C4-2B (cell line): ENCODE measurements around the gene MED25.

Experiments used
- H3K27ac ChIP-seq: fragments of 450-650 bp; 2 replicates; pipeline ENCODE4 v1.5.1; 2017
- ZFX ChIP-seq: fragments of 450-650 bp; IDR thresholded peaks from 2 replicates; pipeline ENCODE4 v1.6.1; 2017
- TF ChIP-seq, protein P1 (sequence below): fragments of 450-650 bp; conservative IDR thresholded peaks from 2 replicates; pipeline ENCODE4 v1.5.1; 2017; ENCODE audit warnings: mild to moderate bottlenecking

Gene MED25

DNA sequence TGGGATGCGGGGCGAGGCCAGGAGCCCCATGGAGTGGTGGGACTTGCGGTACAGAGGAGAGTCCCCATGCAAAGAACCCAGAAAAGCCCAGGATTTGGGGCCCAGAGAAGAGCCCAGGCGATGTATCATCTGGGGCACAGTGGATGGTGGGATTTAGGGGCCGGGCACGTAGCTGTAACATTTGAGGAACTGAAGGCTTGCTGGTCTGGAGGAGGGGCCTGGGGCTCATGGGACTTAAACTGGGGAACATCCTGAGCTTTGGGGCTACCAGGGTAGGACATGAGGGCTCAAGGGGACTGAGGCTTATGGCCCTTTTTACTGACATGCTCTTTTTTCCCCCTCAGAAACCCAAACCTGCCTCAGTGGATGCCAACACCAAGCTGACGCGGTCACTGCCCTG is 13.5 kb downstream of the MED25 start:
- TF ChIP-seq ZFX, result no peak
- TF ChIP-seq, protein P1, sequence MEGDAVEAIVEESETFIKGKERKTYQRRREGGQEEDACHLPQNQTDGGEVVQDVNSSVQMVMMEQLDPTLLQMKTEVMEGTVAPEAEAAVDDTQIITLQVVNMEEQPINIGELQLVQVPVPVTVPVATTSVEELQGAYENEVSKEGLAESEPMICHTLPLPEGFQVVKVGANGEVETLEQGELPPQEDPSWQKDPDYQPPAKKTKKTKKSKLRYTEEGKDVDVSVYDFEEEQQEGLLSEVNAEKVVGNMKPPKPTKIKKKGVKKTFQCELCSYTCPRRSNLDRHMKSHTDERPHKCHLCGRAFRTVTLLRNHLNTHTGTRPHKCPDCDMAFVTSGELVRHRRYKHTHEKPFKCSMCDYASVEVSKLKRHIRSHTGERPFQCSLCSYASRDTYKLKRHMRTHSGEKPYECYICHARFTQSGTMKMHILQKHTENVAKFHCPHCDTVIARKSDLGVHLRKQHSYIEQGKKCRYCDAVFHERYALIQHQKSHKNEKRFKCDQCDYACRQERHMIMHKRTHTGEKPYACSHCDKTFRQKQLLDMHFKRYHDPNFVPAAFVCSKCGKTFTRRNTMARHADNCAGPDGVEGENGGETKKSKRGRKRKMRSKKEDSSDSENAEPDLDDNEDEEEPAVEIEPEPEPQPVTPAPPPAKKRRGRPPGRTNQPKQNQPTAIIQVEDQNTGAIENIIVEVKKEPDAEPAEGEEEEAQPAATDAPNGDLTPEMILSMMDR, result no peak
- H3K27ac ChIP-seq, result no peak overlapping the region

DNA sequence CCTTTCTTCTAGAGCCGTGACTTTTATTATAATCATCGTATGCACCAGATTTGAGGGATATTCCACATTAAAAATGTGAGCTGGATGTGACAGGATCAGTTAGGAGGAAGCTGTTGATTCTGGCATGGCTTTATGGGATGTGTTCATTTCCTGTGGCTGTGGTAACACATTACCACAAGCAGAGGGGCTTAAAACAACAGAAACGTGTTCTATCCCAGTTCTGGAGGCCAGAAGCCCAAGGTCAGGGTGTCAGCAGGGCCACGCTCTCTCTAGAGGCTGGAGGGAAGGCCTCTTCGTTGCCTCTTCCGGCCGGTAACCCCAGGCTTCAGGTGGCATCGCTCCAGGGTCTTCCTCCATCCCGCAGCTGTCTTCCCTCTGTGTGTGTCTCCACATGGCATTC is 14.5 kb downstream of the MED25 start:
- TF ChIP-seq, protein P1, result no peak
- no peak for TF ChIP-seq ZFX
- no peak overlapping the region for H3K27ac ChIP-seq

GRCh38 chr19:49833599-49833998 is 15.5 kb downstream of the MED25 start:
- no peak overlapping the region for H3K27ac ChIP-seq
- TF ChIP-seq, protein P1, result no peak
- no peak for TF ChIP-seq ZFX

- no peak overlapping the region for H3K27ac ChIP-seq
- TF ChIP-seq ZFX, result no peak
- TF ChIP-seq, protein P1, result no peak
Observed at GRCh38 chr19:49835562-49835961, 17.5 kb downstream of the MED25 start.

DNA sequence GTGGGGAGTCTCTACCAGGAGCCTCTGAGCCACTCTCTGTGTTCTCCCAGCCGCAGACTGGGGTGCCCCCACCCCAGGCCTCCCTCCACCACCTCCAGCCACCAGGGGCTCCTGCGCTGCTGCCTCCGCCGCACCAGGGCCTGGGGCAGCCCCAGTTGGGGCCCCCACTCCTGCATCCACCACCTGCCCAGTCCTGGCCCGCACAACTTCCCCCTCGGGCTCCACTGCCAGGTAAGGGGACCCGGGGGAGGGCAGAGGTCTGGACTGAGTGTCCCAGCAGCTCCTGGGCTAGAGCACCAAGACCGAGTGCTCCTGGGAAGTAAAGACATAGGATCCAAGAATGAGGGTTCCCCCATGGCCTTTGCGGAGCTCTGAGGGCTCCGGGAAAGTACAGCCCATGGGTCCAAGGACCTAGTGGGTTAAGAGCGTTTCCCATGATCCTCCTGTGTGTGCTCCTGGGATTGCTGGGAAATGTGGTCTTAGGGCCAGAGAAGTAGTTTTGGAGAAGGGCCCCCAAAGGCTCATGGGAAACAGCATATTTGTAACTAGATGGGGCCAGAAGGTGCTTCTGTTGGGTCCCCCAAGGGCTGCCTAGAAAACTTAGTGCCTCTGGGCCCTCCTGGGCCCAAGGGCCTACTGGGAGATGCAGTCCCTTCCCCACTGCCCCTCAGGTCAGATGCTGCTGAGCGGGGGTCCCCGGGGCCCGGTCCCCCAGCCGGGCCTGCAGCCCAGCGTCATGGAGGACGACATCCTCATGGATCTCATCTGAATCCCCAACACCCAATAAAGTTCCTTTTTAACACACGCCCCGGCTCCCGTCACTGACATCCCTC is 18.3 kb downstream of the MED25 start:
- no peak overlapping the region for H3K27ac ChIP-seq
- TF ChIP-seq, protein P1, result no peak
- no peak for TF ChIP-seq ZFX

GRCh38 chr19:49837009-49837310 is 18.9 kb downstream of the MED25 start:
- no peak for TF ChIP-seq ZFX
- TF ChIP-seq, protein P1, result no peak

DNA sequence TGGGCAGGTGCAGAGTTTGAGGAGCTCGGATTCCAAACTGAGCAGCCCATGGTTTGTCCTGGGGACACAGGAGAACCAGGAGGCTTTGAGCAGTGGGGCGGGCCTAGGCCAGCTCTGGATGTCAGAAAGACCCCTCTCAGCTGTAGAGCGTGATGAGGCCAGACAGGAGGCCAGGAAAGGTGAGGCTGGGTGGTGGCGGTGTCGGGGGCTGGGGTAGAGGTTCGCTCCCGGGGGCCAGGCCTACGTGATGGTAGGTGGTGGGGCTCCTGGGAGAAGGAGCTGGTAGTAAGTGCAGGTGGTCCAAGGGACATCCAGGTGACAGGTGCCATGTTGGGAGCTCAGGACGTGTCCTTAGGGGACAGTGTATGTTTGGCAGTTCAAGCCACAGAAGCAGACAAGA is 19.3 kb downstream of the MED25 start:
- H3K27ac ChIP-seq, result no peak overlapping the region
- TF ChIP-seq, protein P1, result no peak
- no peak for TF ChIP-seq ZFX

More at GRCh38 chr19:49837009-49837310, 18.9 kb downstream of the MED25 start:
- no peak overlapping the region for H3K27ac ChIP-seq
